Measurements from ENCODE around the gene WFS1. TPM values are rescaled to one million over a fixed set of nuclear protein-coding genes. Genes with fewer than 3 reads are reported as not detected.
A peak's percentile ranks its signal among the peaks of the same experiment; 100 is the strongest.

Gene WFS1
- total and polyA plus RNA-seq, 2 of the 8 experiments (the other 6 are each of a cell fraction or from before 2014, with no cell fraction given): 29.1 to 43.1 TPM

- no peak for TF ChIP-seq CTCF (IDR thresholded peaks at IDR 0.05; ENCODE audit: control extremely low read depth in 1 of 3, insufficient read depth in 1 of 3, low read depth in 1 of 3, low read length in 3 of 3)
- TF ChIP-seq SIN3A (conservative IDR thresholded peaks at IDR 0.05 in 1 of 2, IDR thresholded peaks at IDR 0.05 in 1 of 2; ENCODE audit: low read depth in 1 of 2, low read length in 2 of 2): peak in 1 of 2 experiments; percentile 66; a peak in 1 of 4 replicates
- TF ChIP-seq RBBP5 (IDR thresholded peaks at IDR 0.05; ENCODE audit: borderline replicate concordance, low read depth, low read length): 0 out of 2 replicates have a peak, but pooled peaks have one; percentile 41
- TF ChIP-seq SUZ12 (IDR thresholded peaks at IDR 0.05; ENCODE audit: low read length): no peak
- TF ChIP-seq SP2 (IDR thresholded peaks at IDR 0.05; ENCODE audit: low read length): peak; percentile 79
- 0 out of 2 replicates have a peak, but pooled peaks have one; percentile 12 for TF ChIP-seq CREB1 (IDR thresholded peaks at IDR 0.05)
- no peak for TF ChIP-seq CHD1 (IDR thresholded peaks at IDR 0.05; ENCODE audit: low read depth, low read length)
- no peak for TF ChIP-seq ASH2L (IDR thresholded peaks at IDR 0.05; ENCODE audit: low read length)
- peak; percentile 60 for TF ChIP-seq PHF8 (conservative IDR thresholded peaks at IDR 0.05; ENCODE audit: low read depth, low read length)
- TF ChIP-seq ZNF274 (IDR thresholded peaks at IDR 0.05; ENCODE audit: borderline replicate concordance, extremely low read depth, low read length): no peak
- TF ChIP-seq POLR2A (IDR thresholded peaks at IDR 0.05; ENCODE audit: control extremely low read depth in 1 of 2, low read depth in 2 of 2, low read length in 2 of 2): peak in 1 of 2 experiments; percentile 63; a peak in 2 of 3 replicates
- 0 out of 2 replicates have a peak, but pooled peaks have one; percentile 27 for TF ChIP-seq TBP (IDR thresholded peaks at IDR 0.05; ENCODE audit: low read depth, low read length)
- TF ChIP-seq ATF3 (IDR thresholded peaks at IDR 0.05; ENCODE audit: insufficient read depth, low read depth, low read length): no peak
- TF ChIP-seq YY1 (IDR thresholded peaks at IDR 0.05; ENCODE audit: low read depth, low read length): no peak
- TF ChIP-seq TEAD4 (IDR thresholded peaks at IDR 0.05; ENCODE audit: low read depth, low read length): no peak
- TF ChIP-seq JUN (IDR thresholded peaks at IDR 0.05; ENCODE audit: low read depth, low read length): no peak
- no peak for TF ChIP-seq SRF (IDR thresholded peaks at IDR 0.05; ENCODE audit: low read depth, low read length)
- TF ChIP-seq TAF1 (IDR thresholded peaks at IDR 0.05; ENCODE audit: low read depth, low read length): peak; percentile 75
- peak; percentile 76 for TF ChIP-seq TAF7 (optimal IDR thresholded peaks at IDR 0.05; ENCODE audit: borderline replicate concordance, low read depth, low read length)
- no peak for TF ChIP-seq RNF2 (IDR thresholded peaks at IDR 0.05; ENCODE audit: borderline replicate concordance, low read depth, low read length, missing control alignments, poor library complexity, severe bottlenecking)
- peak; percentile 83 for TF ChIP-seq CHD2 (IDR thresholded peaks at IDR 0.05; ENCODE audit: low read length)
These were observed at the start of gene WFS1 (continued) for GRCh38 chr4:6269616-6270511.
